Activated T-helper 9 cell treated with anti-CD3 and anti-CD28 coated beads, Interleukin-2, amount 50 U/mL, for 16 hours (primary cell): Measurements from ENCODE around the gene ERGIC1.

Source experiments
- DNase-seq: peaks from one replicate; pipeline ENCODE4 v3.0.0-alpha.2; 2020; ENCODE audit warnings: low read depth

Gene ERGIC1

DNA sequence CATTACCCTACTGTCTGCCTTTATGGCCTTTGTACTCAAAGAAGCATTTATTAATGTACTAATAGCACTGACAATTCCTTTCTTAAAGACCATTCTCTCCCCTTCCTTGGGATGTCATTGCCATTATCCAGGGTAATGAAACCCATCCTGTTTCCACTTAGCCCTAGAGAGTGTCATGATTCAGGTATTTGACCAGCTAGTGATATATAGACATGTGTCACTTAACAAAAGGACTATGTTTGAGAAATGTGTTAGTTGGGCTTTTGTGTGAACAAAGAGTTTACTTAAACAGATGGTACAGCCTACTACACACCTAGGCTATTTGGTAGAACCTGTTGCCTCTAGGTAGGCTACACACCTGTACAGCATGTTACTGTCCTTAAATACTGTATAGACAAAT lies 151.5 kb downstream of the ERGIC1 start:
- no peak for DNase-seq

DNA sequence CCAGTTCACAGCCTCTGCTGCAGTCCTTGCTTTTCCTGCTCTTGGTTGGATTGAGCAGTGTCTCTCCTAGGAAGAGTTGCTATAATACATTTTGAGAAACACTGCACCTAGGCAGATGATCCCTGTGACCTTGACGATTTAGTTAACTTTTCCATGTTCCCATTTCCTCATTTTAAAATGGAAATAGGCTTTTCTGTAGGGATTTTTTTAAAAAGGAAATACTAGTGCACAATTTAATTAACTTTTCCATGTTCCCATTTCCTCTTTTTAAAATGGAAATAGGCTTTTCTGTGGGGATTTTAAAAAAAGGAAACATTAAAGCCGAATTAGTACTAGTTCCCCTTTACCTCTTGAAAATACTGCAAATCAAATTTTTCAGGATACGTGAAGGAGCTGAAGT lies 154.2 kb downstream of the ERGIC1 start:
- no peak for DNase-seq

DNA sequence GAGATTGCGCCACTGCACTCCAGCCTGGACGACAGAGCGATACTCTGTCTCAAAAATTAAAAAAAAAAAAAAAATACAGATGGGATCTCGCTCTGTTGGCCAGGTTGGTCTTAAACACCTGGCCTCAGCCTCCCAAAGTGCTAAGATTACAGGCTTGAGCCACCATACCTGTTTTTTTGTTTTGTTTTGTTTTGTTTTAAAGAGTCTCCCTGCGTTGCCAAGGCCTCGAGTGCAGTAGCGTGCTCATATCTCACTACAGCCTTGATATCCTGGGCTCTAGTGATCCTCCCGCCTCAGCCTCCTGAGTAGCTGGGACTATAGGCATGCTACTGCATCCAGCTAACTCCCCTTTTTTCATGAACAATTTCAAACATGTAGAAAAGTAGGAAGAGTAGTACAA lies 156.7 kb downstream of the ERGIC1 start:
- DNase-seq, result no peak

DNA sequence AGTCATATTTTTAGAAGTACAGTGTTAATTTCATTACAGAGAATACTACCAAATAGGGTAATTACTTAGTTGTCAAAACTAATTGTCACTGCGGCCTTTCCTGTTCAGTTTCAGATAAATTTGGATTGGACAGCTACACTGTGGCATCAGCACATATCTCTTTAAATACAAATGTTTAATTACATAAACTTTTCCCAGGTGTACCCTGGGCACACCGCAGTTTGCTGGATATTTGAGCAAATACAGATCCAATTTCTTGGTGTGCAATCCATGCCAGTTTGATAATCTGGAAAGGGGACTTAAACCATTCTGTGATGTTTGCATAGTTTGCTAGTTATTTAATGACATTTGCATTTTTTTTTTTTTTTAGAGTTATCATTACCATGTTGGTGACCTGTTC lies 160.4 kb downstream of the ERGIC1 start:
- no peak for DNase-seq

DNA sequence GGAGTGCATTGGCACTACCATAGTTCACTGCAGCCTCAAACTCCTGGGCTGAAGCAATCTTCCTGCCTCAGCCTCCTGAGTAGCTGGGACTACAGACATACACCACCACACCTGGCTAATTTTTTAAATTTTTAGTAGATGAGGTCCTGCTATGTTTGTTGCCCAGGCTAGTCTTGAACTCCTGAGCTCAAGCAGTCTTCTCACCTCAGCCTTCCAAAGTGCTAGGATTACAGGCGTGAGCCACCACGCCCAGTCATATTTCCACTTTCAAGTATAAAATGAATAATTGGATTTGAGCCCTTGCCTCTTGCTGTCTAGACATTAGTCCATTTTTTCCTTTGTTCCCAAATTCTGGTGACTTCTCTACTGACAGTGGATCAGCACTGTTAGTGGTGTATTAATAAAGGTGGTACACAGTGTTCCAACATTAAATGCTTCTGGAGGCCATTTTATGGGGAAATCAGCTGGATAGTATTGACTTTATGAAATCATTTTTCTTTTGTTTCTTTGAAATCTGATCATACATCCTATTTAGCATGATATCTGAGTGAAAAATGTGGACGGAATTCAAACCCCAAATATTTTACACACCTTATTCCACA lies 165.4 kb downstream of the ERGIC1 start:
- no peak for DNase-seq

DNA sequence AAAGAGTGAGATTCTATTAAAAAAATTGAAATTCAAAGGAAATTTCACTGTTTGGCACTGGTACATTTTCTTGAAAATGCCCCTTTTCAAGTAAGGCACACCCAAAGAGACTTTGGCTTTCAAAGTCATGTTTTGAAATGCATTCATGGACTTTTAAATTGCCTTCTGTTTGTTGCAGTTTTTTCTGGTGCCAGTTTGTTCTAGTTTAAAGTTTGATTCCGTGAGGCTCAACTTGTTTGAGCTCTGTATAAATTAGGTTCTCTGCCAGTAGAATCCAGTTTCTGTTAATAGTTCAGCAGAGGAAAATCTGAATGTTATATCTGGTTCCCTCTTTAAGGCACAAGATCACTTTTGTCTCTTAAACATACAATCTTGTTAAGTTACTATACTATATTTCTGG lies 165.9 kb downstream of the ERGIC1 start:
- DNase-seq, result no peak

DNA sequence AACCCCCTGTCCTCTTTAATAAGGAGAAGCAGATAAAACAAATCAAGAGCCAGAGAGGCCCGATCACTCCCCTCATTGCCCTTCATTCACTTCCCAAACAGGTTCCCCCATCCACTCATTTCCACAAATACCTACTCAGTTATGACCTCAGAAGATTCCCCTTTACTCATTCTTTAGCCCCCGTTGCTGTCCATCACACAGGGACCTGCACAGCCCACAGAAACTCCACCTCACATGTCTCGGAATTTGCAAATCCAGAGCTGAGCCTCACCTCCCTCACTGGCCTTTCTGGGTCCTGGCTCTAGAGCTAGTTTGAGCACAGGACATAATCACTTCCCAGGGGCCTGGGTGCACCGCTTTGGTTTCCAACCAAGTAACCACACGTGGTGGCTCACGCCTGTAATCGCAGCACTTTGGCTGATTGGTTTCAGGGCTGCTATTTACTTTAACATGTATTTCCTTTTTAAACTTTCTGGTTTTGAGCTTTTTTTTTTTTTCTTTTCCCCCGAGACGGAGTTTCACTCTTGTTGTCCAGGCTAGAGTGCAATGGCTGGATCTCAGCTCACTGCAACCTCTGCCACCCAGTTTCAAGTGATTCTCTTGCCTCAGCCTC lies 167.3 kb downstream of the ERGIC1 start:
- no peak for DNase-seq
